GM13976 (cell line): ENCODE data around the gene JAML.

Experiments
- DNase-seq: peaks from one replicate; pipeline ENCODE4 v3.0.0; 2012; ENCODE audit warnings: low spot score
- CTCF ChIP-seq: IDR thresholded peaks from 2 replicates; pipeline ENCODE4 v1.5.1; 2012; ENCODE audit warnings: borderline replicate concordance, mild to moderate bottlenecking; ENCODE audit not compliant: insufficient read depth; ENCODE audit errors: extremely low read depth, missing control alignments, control extremely low read depth
- in situ Hi-C: fragments of 300-500 bp; cut with MboI; formaldehyde crosslinking; loops from one replicate; pipeline ENCODE4 v1.12.0; 2022; ENCODE audit warnings: low sequenced_read_pairs, mixed read lengths, inconsistent platforms; ENCODE audit not compliant: unreplicated experiment

The JAML gene

GRCh38 chr11:118157186-118157895, 67.5 kb downstream of the JAML start:
- DNase-seq, result no peak
- in situ Hi-C loops, result no loop called here
- TF ChIP-seq CTCF, result no peak

GRCh38 chr11:118156531-118157185, 68.2 kb downstream of the JAML start:
- in situ Hi-C loops, result no loop called here
- no peak for TF ChIP-seq CTCF
- no peak for DNase-seq

- DNase-seq, result no peak
- TF ChIP-seq CTCF, result no peak
- in situ Hi-C loops, result no loop called here
Measured at GRCh38 chr11:118155776-118156530, 68.9 kb downstream of the JAML start.

GRCh38 chr11:118154641-118155040, 70.2 kb downstream of the JAML start:
- no peak for DNase-seq
- in situ Hi-C loops, result no loop called here
- TF ChIP-seq CTCF, result no peak

GRCh38 chr11:118153976-118154375, 70.8 kb downstream of the JAML start:
- no peak for TF ChIP-seq CTCF
- in situ Hi-C loops, result no loop called here
- DNase-seq, result no peak

GRCh38 chr11:118153516-118153915, 71.3 kb downstream of the JAML start:
- in situ Hi-C loops, result no loop called here
- no peak for TF ChIP-seq CTCF
- no peak for DNase-seq
